ENCODE results near the gene DSE. TPM values are rescaled to one million over a fixed set of nuclear protein-coding genes. Genes with fewer than 3 reads are reported as not detected.

The DSE gene
- total RNA-seq, 4 donors from 2014 or later, result 29.0 to 50.4 (median 38.7) TPM

- no peak overlapping the region for H3K4me3 ChIP-seq (ENCODE audit: low read depth, poor library complexity, severe bottlenecking)
- WGBS, 2 donors, result 91 to 100% methylated on average over 1 of the region's 1 CpG
- intact Hi-C loops (cut with DNase I; ENCODE audit: low total_unique reads), result no loop called here
- no peak for DNase-seq (ENCODE audit: low spot score in 2 of 2)
- TF ChIP-seq POLR2A (IDR thresholded peaks at IDR 0.05) (no peak), CTCF (IDR thresholded peaks at IDR 0.05) (no peak)
Observed at GRCh38 chr6:116444575-116444974, 73.8 kb downstream of the DSE start.

GRCh38 chr6:116445102-116445501, 74.4 kb downstream of the DSE start:
- WGBS, 2 donors, result 55 to 72% methylated on average over 5 of the region's 5 CpGs
- no peak overlapping the region for H3K4me3 ChIP-seq (ENCODE audit: low read depth, poor library complexity, severe bottlenecking)
- DNase-seq (ENCODE audit: low spot score in 2 of 2), result no peak
- TF ChIP-seq POLR2A (IDR thresholded peaks at IDR 0.05) (no peak), CTCF (IDR thresholded peaks at IDR 0.05) (no peak)
- intact Hi-C loops (cut with DNase I; ENCODE audit: low total_unique reads), result no loop called here

GRCh38 chr6:116446399-116446798, 75.7 kb downstream of the DSE start:
- WGBS, 2 donors, result 79 to 80% methylated on average over 1 of the region's 1 CpG
- TF ChIP-seq POLR2A (IDR thresholded peaks at IDR 0.05) (no peak), CTCF (IDR thresholded peaks at IDR 0.05) (no peak)
- intact Hi-C loops (cut with DNase I; ENCODE audit: low total_unique reads), result no loop called here
- DNase-seq (ENCODE audit: low spot score in 2 of 2), result no peak
- H3K4me3 ChIP-seq (ENCODE audit: low read depth, poor library complexity, severe bottlenecking), result no peak overlapping the region

GRCh38 chr6:116447052-116447451, 76.3 kb downstream of the DSE start:
- DNase-seq (ENCODE audit: low spot score in 2 of 2), result no peak
- no peak overlapping the region for H3K4me3 ChIP-seq (ENCODE audit: low read depth, poor library complexity, severe bottlenecking)
- TF ChIP-seq CTCF (IDR thresholded peaks at IDR 0.05) (no peak), POLR2A (IDR thresholded peaks at IDR 0.05) (no peak)
- WGBS, 2 donors, result 57 to 64% methylated on average over 3 of the region's 3 CpGs
- intact Hi-C loops (cut with DNase I; ENCODE audit: low total_unique reads), result no loop called here

DNA sequence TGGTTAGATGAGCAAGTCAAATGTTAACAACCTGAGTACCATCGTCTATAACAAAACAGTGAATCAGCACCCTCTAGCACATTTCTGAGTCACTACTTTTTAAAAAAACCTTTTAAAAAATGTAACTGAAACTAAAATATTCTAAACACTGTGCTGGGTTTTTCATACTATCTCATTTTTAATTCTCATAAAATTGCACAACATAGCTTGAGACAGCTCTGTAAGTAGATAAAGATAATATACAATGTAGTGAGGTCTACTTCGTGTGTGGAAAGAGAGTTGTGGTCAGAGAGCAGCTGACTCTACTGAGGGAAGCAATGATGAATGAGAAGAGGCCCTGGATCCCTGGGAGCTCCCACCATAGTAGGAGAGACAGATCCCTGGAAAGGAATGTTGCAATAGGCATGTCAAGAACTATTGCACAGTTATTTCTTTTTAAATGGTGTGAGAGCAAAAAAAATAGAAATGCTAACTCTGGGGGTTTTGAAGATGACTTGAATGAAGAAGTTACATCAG, 76.8 kb downstream of the DSE start:
- 9 to 18% methylated on average over 2 of the region's 2 CpGs for WGBS, 2 donors
- DNase-seq (ENCODE audit: low spot score in 2 of 2), result no peak
- no peak overlapping the region for H3K4me3 ChIP-seq (ENCODE audit: low read depth, poor library complexity, severe bottlenecking)
- TF ChIP-seq CTCF (IDR thresholded peaks at IDR 0.05) (no peak), POLR2A (IDR thresholded peaks at IDR 0.05) (no peak)
- intact Hi-C loops (cut with DNase I; ENCODE audit: low total_unique reads), result no loop called here

DNA sequence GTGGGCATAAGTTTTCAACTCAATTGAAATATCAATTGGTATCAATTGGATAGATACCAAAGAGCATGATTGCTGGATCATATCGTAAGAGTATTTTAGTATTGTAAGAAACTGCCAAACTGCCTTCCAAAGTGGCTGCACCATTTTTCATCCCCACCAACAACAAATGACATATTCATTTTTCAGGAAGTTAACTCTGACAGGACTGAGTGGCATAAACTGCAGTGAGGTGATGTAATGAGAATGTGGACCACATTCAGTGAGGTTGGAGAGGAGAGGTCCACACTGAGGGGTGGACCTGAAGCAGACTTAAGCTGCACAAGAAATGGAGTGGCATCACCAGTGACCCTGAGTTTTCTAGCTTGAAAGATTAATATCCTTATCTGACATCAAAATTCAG, 78.8 kb downstream of the DSE start:
- H3K4me3 ChIP-seq (ENCODE audit: low read depth, poor library complexity, severe bottlenecking), result no peak overlapping the region
- TF ChIP-seq CTCF (IDR thresholded peaks at IDR 0.05), result no peak
- TF ChIP-seq POLR2A (IDR thresholded peaks at IDR 0.05), result no peak
- DNase-seq (ENCODE audit: low spot score in 2 of 2), result no peak
- WGBS, 2 donors, result 32 to 78% methylated on average over 1 of the region's 1 CpG
- intact Hi-C loops (cut with DNase I; ENCODE audit: low total_unique reads), result no loop called here
